Mucosa of rectum (tissue), 2 donors: ENCODE results near the gene MPHOSPH9.
A peak's percentile ranks its signal among the peaks of the same experiment; 100 is the strongest.

ENCODE experiments used
- H3K27ac ChIP-seq, 2 donors: one replicate each; pipeline ENCODE4 v1.7.0; 2013; ENCODE audit warnings: inconsistent platforms in 2 of 2, low read depth in 2 of 2, low read length in 2 of 2
- H3K27me3 ChIP-seq, 2 donors: one replicate each; pipeline ENCODE4 v1.7.0; 2013; ENCODE audit warnings: low read length in 2 of 2; ENCODE audit not compliant: control insufficient read depth in 2 of 2, insufficient read depth in 2 of 2
- H3K36me3 ChIP-seq, 2 donors: one replicate each; pipeline ENCODE4 v1.7.0; 2013; ENCODE audit warnings: low read length in 2 of 2; ENCODE audit not compliant: control insufficient read depth in 2 of 2, insufficient read depth in 2 of 2
- H3K4me1 ChIP-seq, 2 donors: one replicate each; pipeline ENCODE4 v1.7.0; 2013; ENCODE audit warnings: low read length in 2 of 2, mild to moderate bottlenecking in 1 of 2; ENCODE audit not compliant: control insufficient read depth in 2 of 2, insufficient read depth in 2 of 2
- H3K4me3 ChIP-seq, 2 donors: one replicate each; pipeline ENCODE4 v1.7.0; 2013; ENCODE audit warnings: low read length in 2 of 2
- H3K9ac ChIP-seq, 2 donors: one replicate each; pipeline ENCODE4 v1.7.0; 2013; ENCODE audit warnings: low read length in 2 of 2, low read depth in 1 of 2, mild to moderate bottlenecking in 1 of 2
- H3K9me3 ChIP-seq, 2 donors: one replicate each; pipeline ENCODE4 v1.7.0; 2013; ENCODE audit warnings: low read length in 2 of 2; ENCODE audit not compliant: control insufficient read depth in 2 of 2
- donor health status: healthy.
- donor health status: Normal muscosa, but diverticular disease.

The MPHOSPH9 gene

DNA sequence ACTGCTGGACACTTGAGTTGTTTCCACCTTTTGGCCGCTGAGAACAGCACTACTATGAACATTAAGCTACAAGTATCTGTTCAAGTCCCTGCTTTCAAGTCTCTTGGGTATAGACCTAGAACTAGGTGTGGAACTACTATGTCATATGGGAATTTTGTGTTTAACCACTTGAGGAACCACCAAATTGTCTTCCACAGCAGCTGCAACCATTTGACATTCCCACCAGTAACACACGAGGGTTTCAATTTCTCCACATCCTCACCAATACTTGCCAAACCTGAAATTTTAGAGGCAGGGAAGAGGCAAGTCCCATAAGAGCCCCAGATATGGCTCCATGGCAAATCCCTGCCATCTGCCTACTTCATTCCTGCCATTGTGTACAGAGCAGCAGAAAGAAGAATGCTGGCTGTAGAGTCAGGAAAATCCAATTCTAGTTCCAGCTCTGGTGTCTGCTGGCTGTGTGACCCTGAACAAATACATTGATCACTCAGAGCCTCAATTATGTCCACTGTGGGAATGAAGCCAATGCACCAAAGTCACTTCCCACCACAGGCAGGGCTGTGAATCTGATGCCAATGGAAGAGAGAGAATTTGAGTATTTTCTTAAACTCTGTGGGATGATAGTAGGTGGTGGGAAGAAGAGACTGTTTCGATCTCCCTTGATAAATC is 99.9 kb downstream of the MPHOSPH9 start:
- Histone ChIP-seq H3K9ac (no peak overlapping the region), H3K9me3 (no peaks in the 10 kb centered on the region), H3K27ac (peak overlapping the region; percentile 83 to 89), H3K27me3 (no peaks in the 10 kb centered on the region), H3K4me1 (peaks cover 17 to 21% of the 10 kb centered on the region in 2 donors), H3K4me3 (no peak overlapping the region), H3K36me3 (no peaks in the 10 kb centered on the region)

GRCh38 chr12:123131879-123132402 is 101.0 kb downstream of the MPHOSPH9 start:
- H3K27ac ChIP-seq: peak overlapping the region; percentile 83 to 89
- H3K27me3 ChIP-seq: no peaks in the 10 kb centered on the region
- H3K4me1 ChIP-seq: peaks cover 17 to 21% of the 10 kb centered on the region in 2 donors
- H3K9ac ChIP-seq: peak overlapping the region; percentile 67 to 68
- H3K4me3 ChIP-seq: peak overlapping the region; percentile 2 to 29
- no peaks in the 10 kb centered on the region for H3K36me3 ChIP-seq
- H3K9me3 ChIP-seq: no peaks in the 10 kb centered on the region

DNA sequence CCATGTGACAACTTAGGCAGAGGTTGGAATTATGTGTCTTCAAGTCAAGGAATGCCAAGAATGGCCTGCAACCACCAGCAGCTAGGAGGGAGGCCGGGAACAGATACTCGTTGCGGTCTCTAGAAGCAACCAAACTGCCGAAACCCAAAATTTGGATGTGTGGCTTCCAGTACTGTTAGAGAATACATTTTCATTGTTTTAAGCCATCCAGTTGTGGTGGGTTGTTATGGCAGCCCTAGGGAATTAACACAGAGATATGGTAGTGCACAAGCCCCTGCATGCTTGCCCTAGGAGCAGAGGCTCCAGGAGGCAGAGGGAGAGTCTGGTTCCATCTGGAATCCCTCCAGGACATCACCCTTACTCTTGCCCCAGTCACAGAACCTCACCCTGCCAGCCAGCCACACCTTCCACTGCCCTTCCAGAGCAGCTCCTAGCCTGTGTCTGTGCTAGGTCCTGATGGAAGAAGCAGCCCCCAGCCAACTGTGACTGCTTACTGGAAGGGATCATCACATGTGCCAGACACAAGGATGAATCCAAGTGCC is 101.6 kb downstream of the MPHOSPH9 start:
- H3K4me1 ChIP-seq: peaks cover 17 to 21% of the 10 kb centered on the region in 2 donors
- H3K9ac ChIP-seq: peak overlapping the region; percentile 67 to 68
- peak overlapping the region; percentile 2 to 29 for H3K4me3 ChIP-seq
- H3K27me3 ChIP-seq: no peaks in the 10 kb centered on the region
- H3K36me3 ChIP-seq: no peaks in the 10 kb centered on the region
- H3K27ac ChIP-seq: peak overlapping the region; percentile 83 to 89
- no peaks in the 10 kb centered on the region for H3K9me3 ChIP-seq

DNA sequence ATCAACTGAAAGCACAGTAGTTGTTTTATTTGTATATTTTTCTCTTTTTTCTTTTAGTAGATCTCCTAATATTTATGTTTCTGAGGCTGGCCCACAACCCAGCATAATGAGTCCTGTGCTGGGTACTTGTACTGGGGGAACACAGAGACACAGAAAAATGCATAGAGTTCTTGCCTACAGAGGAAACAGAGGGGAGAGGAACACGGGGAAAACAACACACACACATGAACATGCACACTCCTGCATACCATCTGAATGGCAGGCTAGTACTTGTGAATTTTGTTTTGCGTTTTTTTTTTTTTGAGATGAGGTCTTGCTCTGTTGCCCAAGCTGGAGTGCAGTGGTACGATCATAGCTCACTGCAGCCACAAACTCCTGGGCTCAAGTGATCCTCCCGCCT is 103.3 kb downstream of the MPHOSPH9 start:
- Histone ChIP-seq H3K27ac (no peak overlapping the region), H3K4me1 (peaks cover 20 to 21% of the 10 kb centered on the region in 2 donors), H3K27me3 (no peaks in the 10 kb centered on the region), H3K36me3 (no peaks in the 10 kb centered on the region), H3K4me3 (no peak overlapping the region), H3K9me3 (no peaks in the 10 kb centered on the region), H3K9ac (no peak overlapping the region)

- Histone ChIP-seq H3K9me3 (no peaks in the 10 kb centered on the region), H3K9ac (no peak overlapping the region), H3K4me3 (no peak overlapping the region), H3K36me3 (no peaks in the 10 kb centered on the region), H3K4me1 (peaks cover 19% of the 10 kb centered on the region in 2 donors), H3K27ac (peak overlapping the region; percentile 21 to 25), H3K27me3 (no peaks in the 10 kb centered on the region)
These were observed 105.8 kb downstream of the MPHOSPH9 start for GRCh38 chr12:123127182-123127495.

- H3K27me3 ChIP-seq: no peaks in the 10 kb centered on the region
- H3K9me3 ChIP-seq: no peaks in the 10 kb centered on the region
- H3K27ac ChIP-seq: peak overlapping the region; percentile 21 to 25
- H3K4me1 ChIP-seq: peaks cover 13% of the 10 kb centered on the region in 2 donors
- no peak overlapping the region for H3K9ac ChIP-seq
- H3K36me3 ChIP-seq: no peaks in the 10 kb centered on the region
- no peak overlapping the region for H3K4me3 ChIP-seq
These were observed 106.4 kb downstream of the MPHOSPH9 start for GRCh38 chr12:123126294-123127181.

DNA sequence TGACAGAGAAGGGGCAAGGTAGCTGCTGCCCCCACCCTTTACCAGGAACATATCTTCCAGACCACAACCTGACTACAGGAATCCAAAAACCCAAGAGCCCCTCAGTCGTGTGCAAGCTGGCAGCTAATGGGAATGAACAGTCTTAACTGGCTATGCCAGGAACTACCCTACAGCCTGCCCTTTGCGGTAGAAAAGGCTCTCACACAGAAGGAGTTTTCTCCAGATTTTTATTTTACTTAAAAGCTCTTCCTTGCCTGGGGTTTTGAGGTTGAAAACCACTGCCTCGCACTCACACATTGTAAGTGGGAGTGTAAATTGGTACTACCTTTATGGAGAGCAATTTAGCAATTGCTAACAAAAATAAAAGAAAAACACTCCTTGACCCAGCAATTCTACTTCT is 110.3 kb downstream of the MPHOSPH9 start:
- Histone ChIP-seq H3K9me3 (no peaks in the 10 kb centered on the region), H3K4me3 (no peak overlapping the region), H3K27me3 (no peaks in the 10 kb centered on the region), H3K9ac (no peak overlapping the region), H3K4me1 (peaks cover 10 to 18% of the 10 kb centered on the region in 2 donors), H3K27ac (no peak overlapping the region), H3K36me3 (no peaks in the 10 kb centered on the region)

- no peak overlapping the region for H3K27ac ChIP-seq
These were observed 111.3 kb downstream of the MPHOSPH9 start for GRCh38 chr12:123121670-123122069.

GRCh38 chr12:123120452-123121166 is 112.3 kb downstream of the MPHOSPH9 start:
- peaks cover 11 to 22% of the 10 kb centered on the region in 2 donors for H3K4me1 ChIP-seq
- H3K27me3 ChIP-seq: no peaks in the 10 kb centered on the region
- no peak overlapping the region for H3K9ac ChIP-seq
- peak overlapping the region; percentile 29 to 37 for H3K27ac ChIP-seq
- H3K9me3 ChIP-seq: no peaks in the 10 kb centered on the region
- H3K36me3 ChIP-seq: no peaks in the 10 kb centered on the region
- no peak overlapping the region for H3K4me3 ChIP-seq

More at GRCh38 chr12:123121670-123122069, 111.3 kb downstream of the MPHOSPH9 start:
- Histone ChIP-seq H3K4me1 (peaks cover 10 to 18% of the 10 kb centered on the region in 2 donors), H3K4me3 (no peak overlapping the region), H3K9ac (no peak overlapping the region), H3K36me3 (no peaks in the 10 kb centered on the region), H3K27me3 (no peaks in the 10 kb centered on the region), H3K9me3 (no peaks in the 10 kb centered on the region)
